ENCODE data around the gene DDX19B.

- no peak for TF ChIP-seq POLR2AphosphoS5 (IDR thresholded peaks at IDR 0.05; ENCODE audit: low read depth, low read length)
- no peak for TF ChIP-seq TAF1 (IDR thresholded peaks at IDR 0.05; ENCODE audit: borderline replicate concordance, low read depth, low read length)
These were observed 3.8 kb downstream of the DDX19B start for GRCh38 chr16:70302745-70303144.
